Measurements from ENCODE around the gene NPIPB8. TPM values are rescaled to one million over a fixed set of nuclear protein-coding genes. Genes with fewer than 3 reads are reported as not detected.
"Not testable (repeated sequence)": the region's sequence is repeated elsewhere in the genome, so short reads cannot be mapped to it uniquely, and the experiment has no call there.

NPIPB8 gene
- total and polyA plus RNA-seq, 9 of the 15 experiments (the other 6 are each of a cell fraction or from before 2014, with no cell fraction given), result 0.16 TPM; not detected in 8

DNA sequence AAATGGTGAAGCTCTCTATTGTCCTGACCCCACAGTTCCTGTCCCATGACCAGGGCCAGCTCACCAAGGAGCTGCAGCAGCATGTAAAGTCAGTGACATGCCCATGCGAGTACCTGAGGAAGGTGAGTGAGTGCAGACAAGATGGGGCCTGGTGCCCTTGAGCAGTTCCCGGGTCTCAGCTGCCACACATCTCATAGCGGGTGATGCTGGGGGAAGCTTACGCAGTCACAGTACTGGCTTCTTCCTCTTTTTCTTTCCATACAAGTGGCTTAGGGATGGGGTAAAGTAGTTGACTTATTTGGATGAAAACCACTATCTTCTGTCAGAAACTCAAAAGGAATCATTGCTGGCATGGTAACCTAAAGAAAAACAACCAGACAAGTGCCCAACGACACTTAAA lies 494 bp downstream of the NPIPB8 start:
- H3K79me2 ChIP-seq (ENCODE audit: control insufficient read depth, insufficient read depth, low read length); DNase-seq (ENCODE audit: extremely low read depth in 1 of 4, low spot score in 3 of 4); H3K36me3 ChIP-seq (ENCODE audit: control insufficient read depth, insufficient read depth, low read length); H3K9me3 ChIP-seq (replicated peaks; ENCODE audit: control insufficient read depth, insufficient read depth, low read depth, low read length); H3K4me3 ChIP-seq; H4K20me1 ChIP-seq (replicated peaks; ENCODE audit: control insufficient read depth, insufficient read depth, low read length); H3K9ac ChIP-seq (ENCODE audit: insufficient read depth in 1 of 2, low read depth in 2 of 2, low read length in 2 of 2); BruUV-seq (replicated peaks); H3K9me1 ChIP-seq (ENCODE audit: control insufficient read depth, insufficient read depth, low read length); in situ Hi-C loops (cut with MboI); H3K27me3 ChIP-seq (ENCODE audit: control insufficient read depth in 2 of 2, insufficient read depth in 2 of 2, low read length in 2 of 2); CTCF ChIA-PET (ENCODE audit: low intra/inter-chr PET ratio); H3K4me1 ChIP-seq (replicated peaks in 1 of 2; ENCODE audit: control insufficient read depth in 2 of 2, insufficient read depth in 2 of 2, low read length in 2 of 2); H3K27ac ChIP-seq (ENCODE audit: extremely low read depth, low read depth, low read length); POLR2A ChIA-PET; FAIRE-seq; H3K4me2 ChIP-seq (ENCODE audit: insufficient read depth, low read length); intact Hi-C loops (cut with micrococcal nuclease); H2AFZ ChIP-seq (ENCODE audit: low read depth, low read length); ATAC-seq: not testable (repeated sequence)
- 8% methylated on average over 4 of the region's 5 CpGs for WGBS (ENCODE audit: insufficient coverage, low coverage, missing lambda C conversion rate)

DNA sequence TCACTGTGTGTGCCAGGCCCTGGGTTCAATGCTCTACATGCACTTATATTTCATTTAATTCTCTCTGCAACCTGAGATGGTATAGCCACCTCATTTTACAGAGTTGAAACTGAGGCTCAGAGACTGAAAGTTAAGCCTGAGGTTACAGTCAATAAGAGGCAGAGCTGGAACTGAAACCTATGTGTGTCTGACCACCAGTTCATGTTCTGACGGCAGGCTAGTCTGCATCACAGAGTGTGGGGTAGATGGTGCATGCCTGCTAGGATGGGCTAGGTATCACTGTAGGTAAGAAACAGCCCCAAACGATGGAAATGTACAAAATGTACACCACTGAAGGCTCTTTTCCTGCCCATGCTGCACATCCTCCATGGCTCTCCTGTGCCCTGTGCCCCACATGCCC lies 2.1 kb downstream of the NPIPB8 start:
- H2AFZ ChIP-seq (ENCODE audit: low read depth, low read length); DNase-seq (ENCODE audit: extremely low read depth in 1 of 4, low spot score in 3 of 4): not testable (repeated sequence)

DNA sequence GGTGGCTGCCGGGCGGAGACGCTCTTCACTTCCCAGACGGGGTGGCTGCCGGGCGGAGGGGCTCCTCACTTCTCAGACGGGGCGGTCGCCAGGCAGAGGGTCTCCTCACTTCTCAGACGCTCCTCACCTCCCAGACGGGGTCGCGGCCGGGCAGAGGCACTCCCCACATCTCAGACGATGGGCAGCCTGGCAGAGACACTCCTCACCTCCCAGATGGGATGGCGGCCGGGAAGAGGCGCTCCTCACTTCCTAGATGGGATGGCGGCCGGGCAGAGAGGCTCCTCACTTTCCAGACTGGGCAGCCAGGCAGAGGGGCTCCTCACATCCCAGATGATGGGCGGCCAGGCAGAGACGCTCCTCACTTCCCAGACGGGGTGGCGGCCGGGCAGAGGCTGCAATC lies 28.4 kb downstream of the NPIPB8 start:
- H4K20me1 ChIP-seq (replicated peaks; ENCODE audit: control insufficient read depth, insufficient read depth, low read length); CTCF ChIA-PET (ENCODE audit: low intra/inter-chr PET ratio); H3K9ac ChIP-seq (ENCODE audit: insufficient read depth in 1 of 2, low read depth in 2 of 2, low read length in 2 of 2); intact Hi-C loops (cut with micrococcal nuclease); H3K4me2 ChIP-seq (ENCODE audit: insufficient read depth, low read length); H3K4me1 ChIP-seq (replicated peaks in 1 of 2; ENCODE audit: control insufficient read depth in 2 of 2, insufficient read depth in 2 of 2, low read length in 2 of 2); H3K36me3 ChIP-seq (ENCODE audit: control insufficient read depth, insufficient read depth, low read length); H3K27me3 ChIP-seq (ENCODE audit: control insufficient read depth in 2 of 2, insufficient read depth in 2 of 2, low read length in 2 of 2); H3K9me1 ChIP-seq (ENCODE audit: control insufficient read depth, insufficient read depth, low read length); H3K27ac ChIP-seq (ENCODE audit: extremely low read depth, low read depth, low read length); DNase-seq (ENCODE audit: extremely low read depth in 1 of 4, low spot score in 3 of 4); FAIRE-seq; H2AFZ ChIP-seq (ENCODE audit: low read depth, low read length); H3K79me2 ChIP-seq (ENCODE audit: control insufficient read depth, insufficient read depth, low read length); BruUV-seq (replicated peaks); POLR2A ChIA-PET; H3K4me3 ChIP-seq; ATAC-seq; H3K9me3 ChIP-seq (replicated peaks; ENCODE audit: control insufficient read depth, insufficient read depth, low read depth, low read length): not testable (repeated sequence)
- in situ Hi-C loops (cut with MboI), result loop anchor here (25.0 kb wide), 2 partner anchors 296 to 371 kb away; partner anchors contain the start of genes NFATC2IP and SPNS1
- WGBS (ENCODE audit: insufficient coverage, low coverage, missing lambda C conversion rate), result 88% methylated on average over 7 of the region's 25 CpGs

More for the DNA sequence above, 2.1 kb downstream of the NPIPB8 start:
- H3K4me2 ChIP-seq (ENCODE audit: insufficient read depth, low read length); ATAC-seq; H3K27me3 ChIP-seq (ENCODE audit: control insufficient read depth in 2 of 2, insufficient read depth in 2 of 2, low read length in 2 of 2); H3K79me2 ChIP-seq (ENCODE audit: control insufficient read depth, insufficient read depth, low read length); H3K4me1 ChIP-seq (replicated peaks in 1 of 2; ENCODE audit: control insufficient read depth in 2 of 2, insufficient read depth in 2 of 2, low read length in 2 of 2); CTCF ChIA-PET (ENCODE audit: low intra/inter-chr PET ratio); H3K9ac ChIP-seq (ENCODE audit: insufficient read depth in 1 of 2, low read depth in 2 of 2, low read length in 2 of 2); H3K36me3 ChIP-seq (ENCODE audit: control insufficient read depth, insufficient read depth, low read length); BruUV-seq (replicated peaks); H3K9me3 ChIP-seq (replicated peaks; ENCODE audit: control insufficient read depth, insufficient read depth, low read depth, low read length); H3K4me3 ChIP-seq; intact Hi-C loops (cut with micrococcal nuclease); H3K27ac ChIP-seq (ENCODE audit: extremely low read depth, low read depth, low read length); H3K9me1 ChIP-seq (ENCODE audit: control insufficient read depth, insufficient read depth, low read length); H4K20me1 ChIP-seq (replicated peaks; ENCODE audit: control insufficient read depth, insufficient read depth, low read length); POLR2A ChIA-PET; FAIRE-seq: not testable (repeated sequence)
- WGBS (ENCODE audit: insufficient coverage, low coverage, missing lambda C conversion rate), result 0% methylated on average over 1 of the region's 2 CpGs
- in situ Hi-C loops (cut with MboI), result loop anchor here (10.0 kb wide), 1 partner anchor 165 kb away; the partner anchor contains the start of gene NPIPB7

DNA sequence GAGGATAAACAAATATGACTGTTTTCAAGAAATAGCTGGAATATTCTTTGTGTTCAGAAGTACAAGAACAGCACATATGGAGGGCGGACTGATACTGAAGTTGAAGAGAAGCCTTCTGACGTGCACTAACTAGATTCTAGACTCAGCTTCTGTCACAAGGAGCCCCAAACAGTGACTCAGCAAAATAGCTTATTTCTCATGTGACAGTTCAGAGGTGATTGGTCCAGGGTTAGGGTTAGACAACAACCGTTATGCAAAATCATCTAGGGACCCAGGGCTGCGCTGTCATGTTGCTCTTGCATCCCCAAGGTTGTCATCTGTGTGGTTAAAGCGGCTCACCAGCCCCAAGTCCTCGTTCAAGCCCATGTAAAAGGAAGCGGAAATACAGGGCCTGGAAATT lies 29.6 kb downstream of the NPIPB8 start:
- H3K4me2 ChIP-seq (ENCODE audit: insufficient read depth, low read length); H3K36me3 ChIP-seq (ENCODE audit: control insufficient read depth, insufficient read depth, low read length); H4K20me1 ChIP-seq (replicated peaks; ENCODE audit: control insufficient read depth, insufficient read depth, low read length); H3K27ac ChIP-seq (ENCODE audit: extremely low read depth, low read depth, low read length); intact Hi-C loops (cut with micrococcal nuclease); H2AFZ ChIP-seq (ENCODE audit: low read depth, low read length); CTCF ChIA-PET (ENCODE audit: low intra/inter-chr PET ratio); POLR2A ChIA-PET; H3K9ac ChIP-seq (ENCODE audit: insufficient read depth in 1 of 2, low read depth in 2 of 2, low read length in 2 of 2); H3K9me3 ChIP-seq (replicated peaks; ENCODE audit: control insufficient read depth, insufficient read depth, low read depth, low read length); H3K4me3 ChIP-seq; BruUV-seq (replicated peaks); H3K27me3 ChIP-seq (ENCODE audit: control insufficient read depth in 2 of 2, insufficient read depth in 2 of 2, low read length in 2 of 2); DNase-seq (ENCODE audit: extremely low read depth in 1 of 4, low spot score in 3 of 4); H3K4me1 ChIP-seq (replicated peaks in 1 of 2; ENCODE audit: control insufficient read depth in 2 of 2, insufficient read depth in 2 of 2, low read length in 2 of 2); H3K9me1 ChIP-seq (ENCODE audit: control insufficient read depth, insufficient read depth, low read length); FAIRE-seq; H3K79me2 ChIP-seq (ENCODE audit: control insufficient read depth, insufficient read depth, low read length): not testable (repeated sequence)
- WGBS (ENCODE audit: insufficient coverage, low coverage, missing lambda C conversion rate), result no CpG with 5 or more reads among the region's 7 CpGs
- ATAC-seq, result peak; percentile 98
- in situ Hi-C loops (cut with MboI), result loop anchor here (25.0 kb wide), 2 partner anchors 295 to 370 kb away; partner anchors contain the start of genes NFATC2IP and SPNS1

Measured in K562 (cell line).